ENCODE results near the gene ARHGEF2.
"Not testable (repeated sequence)": the region's sequence is repeated elsewhere in the genome, so short reads cannot be mapped to it uniquely, and the experiment has no call there.

Gene ARHGEF2

GRCh38 chr1:155940993-155941844 lies 37.1 kb downstream of the ARHGEF2 start, which contains the start of gene RXFP4:
RXFP4 (plus strand) TSS chr1:155941638; CDS start chr1:155941710, 72 bp downstream.
- DNase-seq, result peak; percentile 41

GRCh38 chr1:155940482-155940992 lies 37.8 kb downstream of the ARHGEF2 start:
- no peak for DNase-seq

GRCh38 chr1:155938220-155938627 lies 40.1 kb downstream of the ARHGEF2 start:
- peak; percentile 73 for DNase-seq

GRCh38 chr1:155934936-155935590 lies 43.3 kb downstream of the ARHGEF2 start:
- peak; percentile 89 for DNase-seq

- peak; percentile 100 for DNase-seq
Measured at GRCh38 chr1:155934097-155934935, 44.0 kb downstream of the ARHGEF2 start, which contains the start of gene KHDC4. KHDC4 (minus strand) TSS chr1:155934413; CDS start chr1:155934373, 40 bp downstream.

- no peak for DNase-seq
Measured at GRCh38 chr1:155933591-155934096, 44.7 kb downstream of the ARHGEF2 start.

- no peak for DNase-seq
Measured at GRCh38 chr1:155932487-155932886, 45.9 kb downstream of the ARHGEF2 start.

GRCh38 chr1:155932081-155932480 lies 46.3 kb downstream of the ARHGEF2 start:
- no peak for DNase-seq

GRCh38 chr1:155931332-155932038 lies 46.9 kb downstream of the ARHGEF2 start:
- no peak for DNase-seq

- not testable (repeated sequence) for DNase-seq
Measured at GRCh38 chr1:155930725-155931124, 47.6 kb downstream of the ARHGEF2 start.

- no peak for DNase-seq
Measured at GRCh38 chr1:155929057-155929456, 49.3 kb downstream of the ARHGEF2 start.

- DNase-seq, result no peak
Measured at GRCh38 chr1:155925506-155925905, 52.8 kb downstream of the ARHGEF2 start.

GRCh38 chr1:155920717-155921116 lies 57.6 kb downstream of the ARHGEF2 start:
- no peak for DNase-seq

GRCh38 chr1:155919801-155920200 lies 58.5 kb downstream of the ARHGEF2 start:
- DNase-seq, result no peak

GRCh38 chr1:155918660-155919059 lies 59.7 kb downstream of the ARHGEF2 start:
- DNase-seq, result no peak

GRCh38 chr1:155913969-155914757 lies 64.2 kb downstream of the ARHGEF2 start:
- DNase-seq, result no peak

GRCh38 chr1:155912056-155912536 lies 66.3 kb downstream of the ARHGEF2 start:
- no peak for DNase-seq

- DNase-seq, result peak; percentile 72
Measured at GRCh38 chr1:155911156-155912055, 66.9 kb downstream of the ARHGEF2 start, which contains the start of gene RIT1. RIT1 (minus strand) TSS chr1:155911349; CDS start chr1:155910761, 588 bp downstream.

- peak; percentile 35 for DNase-seq
Measured at GRCh38 chr1:155910621-155911121, 67.7 kb downstream of the ARHGEF2 start.
